ENCODE results near the gene PCDHGB1.
"Not testable (repeated sequence)": the region's sequence is repeated elsewhere in the genome, so short reads cannot be mapped to it uniquely, and the experiment has no call there.

The PCDHGB1 gene

GRCh38 chr5:141349917-141350619 is at the start of gene PCDHGB1:
TSS of gene PCDHGB1 (plus strand) at chr5:141350099. CDS start at chr5:141350261, 162 bp downstream.
- no peak for DNase-seq

- DNase-seq = no peak
Observed at GRCh38 chr5:141303756-141304155, 46.1 kb upstream of the PCDHGB1 start, which contains the start of gene SLC25A2. TSS of gene SLC25A2 (minus strand) at chr5:141304049. CDS start at chr5:141303865, 184 bp downstream.

GRCh38 chr5:141306630-141307029 is 43.3 kb upstream of the PCDHGB1 start:
- no peak for DNase-seq

- DNase-seq = peak; percentile 71
Observed at GRCh38 chr5:141313711-141314110, 36.2 kb upstream of the PCDHGB1 start.

GRCh38 chr5:141316963-141317362 is 32.9 kb upstream of the PCDHGB1 start:
- DNase-seq = not testable (repeated sequence)

GRCh38 chr5:141319202-141319601 is 30.7 kb upstream of the PCDHGB1 start:
- no peak for DNase-seq

- no peak for DNase-seq
Observed at GRCh38 chr5:141319699-141320098, 30.2 kb upstream of the PCDHGB1 start.

GRCh38 chr5:141320225-141321169 is 29.4 kb upstream of the PCDHGB1 start, which contains the start of gene TAF7:
TSS of gene TAF7 (minus strand) at chr5:141320784. CDS start at chr5:141320044, 740 bp downstream.
- DNase-seq = peak; percentile 90

GRCh38 chr5:141322261-141322660 is 27.6 kb upstream of the PCDHGB1 start:
- peak; percentile 13 for DNase-seq

- DNase-seq = peak; percentile 52
Observed at GRCh38 chr5:141326088-141326854, 23.6 kb upstream of the PCDHGB1 start.

DNA sequence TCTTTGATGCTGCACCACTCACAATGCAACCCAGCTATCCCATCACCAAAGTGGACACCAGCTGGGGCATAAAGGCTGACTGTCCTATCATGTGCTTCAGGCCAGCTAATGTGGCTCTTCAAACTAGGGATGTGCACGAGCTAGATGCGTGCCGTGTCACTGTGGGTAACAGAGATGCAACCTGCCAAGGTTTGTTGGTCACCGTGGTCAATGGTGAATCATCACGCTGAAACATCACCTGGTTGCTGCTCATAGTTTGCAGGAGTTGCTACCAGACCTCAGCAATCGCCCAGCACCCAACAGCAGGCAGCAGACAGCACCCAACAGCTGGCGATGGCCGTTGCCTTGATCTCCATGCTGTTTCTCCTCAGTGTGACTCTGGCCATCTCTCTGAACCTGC is 21.7 kb upstream of the PCDHGB1 start:
- DNase-seq = no peak

DNA sequence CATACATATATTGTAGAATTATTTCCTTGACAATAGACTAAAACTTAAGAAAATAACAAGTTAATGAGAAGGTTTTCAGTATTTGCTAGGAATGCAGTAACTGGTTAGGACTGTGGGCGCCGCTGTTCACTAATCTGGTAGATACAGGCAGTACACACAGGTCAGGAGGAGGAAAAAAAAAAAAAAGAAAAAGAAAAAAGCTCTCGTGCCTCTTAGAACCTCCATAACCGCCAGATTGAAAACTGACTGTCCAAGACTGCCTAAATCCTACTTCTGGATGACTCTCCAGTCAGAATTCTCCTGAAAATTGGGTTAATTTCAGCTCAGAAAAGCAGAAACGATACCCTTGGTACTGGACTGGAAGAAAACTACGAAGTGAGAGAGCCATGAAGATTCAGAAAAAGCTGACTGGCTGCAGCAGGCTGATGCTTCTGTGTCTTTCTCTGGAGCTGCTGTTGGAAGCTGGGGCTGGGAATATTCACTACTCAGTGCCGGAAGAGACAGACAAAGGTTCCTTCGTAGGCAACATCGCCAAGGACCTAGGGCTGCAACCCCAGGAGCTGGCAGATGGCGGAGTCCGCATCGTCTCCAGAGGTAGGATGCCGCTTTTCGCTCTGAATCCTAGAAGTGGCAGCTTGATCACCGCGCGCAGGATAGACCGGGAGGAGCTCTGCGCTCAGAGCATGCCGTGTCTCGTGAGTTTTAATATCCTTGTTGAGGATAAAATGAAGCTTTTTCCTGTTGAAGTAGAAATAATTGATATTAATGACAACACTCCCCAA is 19.4 kb upstream of the PCDHGB1 start, which contains the start of gene PCDHGA1:
Gene PCDHGA1 (plus strand): TSS at position 216 of the 782 bp plus-strand sequence.
- no peak for DNase-seq

DNA sequence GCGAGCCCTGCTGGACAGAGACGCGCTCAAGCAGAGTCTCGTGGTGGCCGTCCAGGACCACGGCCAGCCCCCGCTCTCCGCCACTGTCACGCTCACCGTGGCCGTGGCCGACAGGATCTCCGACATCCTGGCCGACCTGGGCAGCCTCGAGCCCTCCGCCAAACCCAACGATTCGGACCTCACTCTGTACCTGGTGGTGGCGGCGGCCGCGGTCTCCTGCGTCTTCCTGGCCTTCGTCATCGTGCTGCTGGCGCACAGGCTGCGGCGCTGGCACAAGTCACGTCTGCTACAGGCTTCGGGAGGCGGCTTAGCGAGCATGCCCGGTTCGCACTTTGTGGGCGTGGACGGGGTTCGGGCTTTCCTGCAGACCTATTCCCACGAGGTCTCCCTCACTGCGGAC is 17.3 kb upstream of the PCDHGB1 start:
- DNase-seq = not testable (repeated sequence)

GRCh38 chr5:141338538-141339306 is 11.2 kb upstream of the PCDHGB1 start, which contains the start of gene PCDHGA2:
TSS of gene PCDHGA2 (plus strand) at chr5:141338760.
- no peak for DNase-seq

GRCh38 chr5:141340781-141341354 is 9.0 kb upstream of the PCDHGB1 start:
- not testable (repeated sequence) for DNase-seq

DNA sequence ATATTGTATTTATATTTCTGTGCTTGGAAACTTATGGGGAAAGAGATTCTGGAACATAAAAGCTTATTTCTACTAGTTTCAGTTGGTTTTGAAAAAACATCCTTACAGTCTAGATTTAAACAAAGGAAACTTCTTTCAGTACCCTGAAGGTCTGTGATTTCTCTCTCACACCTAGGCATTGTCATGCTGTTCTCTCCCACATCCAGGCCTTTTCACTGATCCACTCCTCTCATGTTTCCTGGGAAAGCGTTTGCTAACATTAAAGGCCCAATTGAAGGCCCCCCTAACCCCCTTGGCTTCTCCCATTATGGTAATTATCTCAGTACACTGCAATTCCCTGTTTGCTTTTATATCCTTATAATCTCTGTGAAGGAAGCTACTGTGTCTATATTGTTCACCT is 7.1 kb upstream of the PCDHGB1 start:
- no peak for DNase-seq

- DNase-seq = no peak
Observed at GRCh38 chr5:141343242-141343952, 6.5 kb upstream of the PCDHGB1 start, which contains the start of gene PCDHGA3. TSS of gene PCDHGA3 (plus strand) at chr5:141343829. CDS start at chr5:141344034, 205 bp downstream.

- DNase-seq = no peak
Observed at GRCh38 chr5:141343953-141344463, 5.9 kb upstream of the PCDHGB1 start.

DNA sequence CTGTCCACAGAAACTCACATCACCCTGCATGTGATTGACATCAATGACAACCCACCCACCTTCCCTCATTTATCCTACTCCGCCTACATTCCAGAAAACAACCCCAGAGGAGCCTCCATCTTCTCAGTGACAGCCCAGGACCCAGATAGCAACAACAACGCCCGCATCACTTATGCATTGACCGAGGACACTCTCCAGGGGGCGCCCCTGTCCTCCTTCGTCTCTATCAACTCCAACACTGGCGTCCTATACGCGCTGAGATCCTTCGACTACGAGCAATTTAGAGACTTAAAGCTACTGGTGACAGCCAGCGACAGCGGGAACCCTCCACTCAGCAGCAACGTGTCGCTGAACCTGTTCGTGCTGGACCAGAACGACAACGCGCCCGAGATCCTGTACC is 4.6 kb upstream of the PCDHGB1 start:
- DNase-seq = no peak

DNA sequence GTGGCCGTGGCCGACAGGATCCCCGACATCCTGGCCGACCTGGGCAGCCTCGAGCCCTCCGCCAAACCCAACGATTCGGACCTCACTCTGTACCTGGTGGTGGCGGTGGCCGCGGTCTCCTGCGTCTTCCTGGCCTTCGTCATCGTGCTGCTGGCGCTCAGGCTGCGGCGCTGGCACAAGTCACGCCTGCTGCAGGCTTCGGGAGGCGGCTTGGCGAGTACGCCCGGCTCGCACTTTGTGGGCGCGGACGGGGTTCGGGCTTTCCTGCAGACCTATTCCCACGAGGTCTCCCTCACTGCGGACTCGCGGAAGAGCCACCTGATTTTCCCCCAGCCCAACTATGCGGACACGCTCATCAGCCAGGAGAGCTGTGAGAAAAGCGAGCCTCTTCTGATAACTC is 3.9 kb upstream of the PCDHGB1 start:
- DNase-seq = not testable (repeated sequence)

Measured in MV-4-11 (cell line).